GM18505 (cell line): ENCODE measurements around the gene MAPK14.
"Not testable (repeated sequence)": the region's sequence is repeated elsewhere in the genome, so short reads cannot be mapped to it uniquely, and the experiment has no call there.

ENCODE experiments used
- ATAC-seq: cut with Tn5 transposase; IDR thresholded peaks from one replicate; pipeline ENCODE4 v1.9.1; 2021; ENCODE audit not compliant: unreplicated experiment
- POLR2A ChIP-seq: IDR thresholded peaks from 4 replicates; pipeline ENCODE4 v1.6.1; 2011; ENCODE audit warnings: borderline replicate concordance; ENCODE audit not compliant: insufficient read depth, insufficient read length; ENCODE audit errors: extremely low read depth

The MAPK14 gene

GRCh38 chr6:36025932-36026327 lies 1.7 kb upstream of the MAPK14 start:
- no peak for TF ChIP-seq POLR2A

GRCh38 chr6:36028088-36028876 lies 674 bp downstream of the MAPK14 start:
- TF ChIP-seq POLR2A: no peak
- peak; percentile 15 for ATAC-seq

More at GRCh38 chr6:36025932-36026327, 1.7 kb upstream of the MAPK14 start:
- ATAC-seq: no peak

GRCh38 chr6:36028877-36029324 lies 1.3 kb downstream of the MAPK14 start:
- no peak for ATAC-seq
- no peak for TF ChIP-seq POLR2A

- no peak for ATAC-seq
Observed at GRCh38 chr6:36029464-36029863, 1.9 kb downstream of the MAPK14 start.

GRCh38 chr6:36032261-36032660 lies 4.7 kb downstream of the MAPK14 start:
- TF ChIP-seq POLR2A: no peak
- ATAC-seq: no peak

More at GRCh38 chr6:36029464-36029863, 1.9 kb downstream of the MAPK14 start:
- no peak for TF ChIP-seq POLR2A

GRCh38 chr6:36033144-36033543 lies 5.5 kb downstream of the MAPK14 start:
- ATAC-seq: not testable (repeated sequence)

- no peak for ATAC-seq
- TF ChIP-seq POLR2A: no peak
Observed at GRCh38 chr6:36033935-36034334, 6.3 kb downstream of the MAPK14 start.

GRCh38 chr6:36034441-36034840 lies 6.8 kb downstream of the MAPK14 start:
- TF ChIP-seq POLR2A: no peak
- no peak for ATAC-seq

GRCh38 chr6:36035225-36035624 lies 7.6 kb downstream of the MAPK14 start:
- no peak for ATAC-seq
- TF ChIP-seq POLR2A: no peak

- no peak for TF ChIP-seq POLR2A
- no peak for ATAC-seq
Observed at GRCh38 chr6:36038120-36038876, 10.7 kb downstream of the MAPK14 start.

- no peak for ATAC-seq
- TF ChIP-seq POLR2A: no peak
Observed at GRCh38 chr6:36039112-36039511, 11.5 kb downstream of the MAPK14 start.

- no peak for TF ChIP-seq POLR2A
- no peak for ATAC-seq
Observed at GRCh38 chr6:36040958-36041357, 13.3 kb downstream of the MAPK14 start.

GRCh38 chr6:36042618-36043260 lies 15.1 kb downstream of the MAPK14 start:
- no peak for TF ChIP-seq POLR2A
- ATAC-seq: no peak
